ENCODE results near the gene LMO7.

GRCh38 chr13:75620020-75620419, 16.1 kb upstream of the LMO7 start:
- TF ChIP-seq, protein P1, sequence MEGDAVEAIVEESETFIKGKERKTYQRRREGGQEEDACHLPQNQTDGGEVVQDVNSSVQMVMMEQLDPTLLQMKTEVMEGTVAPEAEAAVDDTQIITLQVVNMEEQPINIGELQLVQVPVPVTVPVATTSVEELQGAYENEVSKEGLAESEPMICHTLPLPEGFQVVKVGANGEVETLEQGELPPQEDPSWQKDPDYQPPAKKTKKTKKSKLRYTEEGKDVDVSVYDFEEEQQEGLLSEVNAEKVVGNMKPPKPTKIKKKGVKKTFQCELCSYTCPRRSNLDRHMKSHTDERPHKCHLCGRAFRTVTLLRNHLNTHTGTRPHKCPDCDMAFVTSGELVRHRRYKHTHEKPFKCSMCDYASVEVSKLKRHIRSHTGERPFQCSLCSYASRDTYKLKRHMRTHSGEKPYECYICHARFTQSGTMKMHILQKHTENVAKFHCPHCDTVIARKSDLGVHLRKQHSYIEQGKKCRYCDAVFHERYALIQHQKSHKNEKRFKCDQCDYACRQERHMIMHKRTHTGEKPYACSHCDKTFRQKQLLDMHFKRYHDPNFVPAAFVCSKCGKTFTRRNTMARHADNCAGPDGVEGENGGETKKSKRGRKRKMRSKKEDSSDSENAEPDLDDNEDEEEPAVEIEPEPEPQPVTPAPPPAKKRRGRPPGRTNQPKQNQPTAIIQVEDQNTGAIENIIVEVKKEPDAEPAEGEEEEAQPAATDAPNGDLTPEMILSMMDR (IDR thresholded peaks at IDR 0.05; ENCODE audit: low read depth, low read length, missing input control) = no peak
- TF ChIP-seq MAX (IDR thresholded peaks at IDR 0.05) (no peak), RAD21 (IDR thresholded peaks at IDR 0.05) (no peak), YY1 (IDR thresholded peaks at IDR 0.05) (no peak), REST (IDR thresholded peaks at IDR 0.05) (no peak), EGR1 (IDR thresholded peaks at IDR 0.05; ENCODE audit: low read depth in 2 of 2) (no peak), JUND (IDR thresholded peaks at IDR 0.05) (no peak)
- TF ChIP-seq, protein P2, sequence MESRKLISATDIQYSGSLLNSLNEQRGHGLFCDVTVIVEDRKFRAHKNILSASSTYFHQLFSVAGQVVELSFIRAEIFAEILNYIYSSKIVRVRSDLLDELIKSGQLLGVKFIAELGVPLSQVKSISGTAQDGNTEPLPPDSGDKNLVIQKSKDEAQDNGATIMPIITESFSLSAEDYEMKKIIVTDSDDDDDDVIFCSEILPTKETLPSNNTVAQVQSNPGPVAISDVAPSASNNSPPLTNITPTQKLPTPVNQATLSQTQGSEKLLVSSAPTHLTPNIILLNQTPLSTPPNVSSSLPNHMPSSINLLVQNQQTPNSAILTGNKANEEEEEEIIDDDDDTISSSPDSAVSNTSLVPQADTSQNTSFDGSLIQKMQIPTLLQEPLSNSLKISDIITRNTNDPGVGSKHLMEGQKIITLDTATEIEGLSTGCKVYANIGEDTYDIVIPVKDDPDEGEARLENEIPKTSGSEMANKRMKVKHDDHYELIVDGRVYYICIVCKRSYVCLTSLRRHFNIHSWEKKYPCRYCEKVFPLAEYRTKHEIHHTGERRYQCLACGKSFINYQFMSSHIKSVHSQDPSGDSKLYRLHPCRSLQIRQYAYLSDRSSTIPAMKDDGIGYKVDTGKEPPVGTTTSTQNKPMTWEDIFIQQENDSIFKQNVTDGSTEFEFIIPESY (IDR thresholded peaks at IDR 0.05) = no peak
